Esophagus muscularis mucosa (tissue), 4 donors: ENCODE data around the gene BTBD9. TPM values are rescaled to one million over a fixed set of nuclear protein-coding genes. Genes with fewer than 3 reads are reported as not detected.

Experiments used
- DNase-seq: peaks from one replicate; pipeline ENCODE4 v3.0.0-alpha.2; 2017; ENCODE audit errors: extremely low spot score
- H3K27ac ChIP-seq, 4 donors: fragments of 200-600 bp; sonication (generic); replicated peaks in 1 of 4; 1 replicate in 3 of 4; 2 replicates in 1 of 4; pipeline ENCODE4 v1.5.1; 2016 to 2019; ENCODE audit warnings: mild to moderate bottlenecking in 1 of 4
- H3K27me3 ChIP-seq, 4 donors: fragments of 200-600 bp; sonication (generic); one replicate each; pipeline versions ENCODE4 v1.5.1 to v1.6.0; 2016 to 2019
- H3K36me3 ChIP-seq, 4 donors: fragments of 200-600 bp; sonication (generic); one replicate each; pipeline ENCODE4 v1.5.1; 2016 to 2019
- H3K4me1 ChIP-seq, 4 donors: fragments of 200-600 bp; sonication (generic); one replicate each; pipeline ENCODE4 v1.5.1; 2016 to 2019
- H3K4me3 ChIP-seq, 4 donors: fragments of 200-600 bp; sonication (generic); 1 replicate in 2 of 4; 2 replicates in 2 of 4; pipeline ENCODE4 v1.5.1; 2016 to 2019; ENCODE audit warnings: mild to moderate bottlenecking in 4 of 4, moderate library complexity in 1 of 4
- H3K9me3 ChIP-seq, 4 donors: fragments of 200-600 bp; sonication (generic); 1 replicate in 3 of 4; 2 replicates in 1 of 4; pipeline ENCODE4 v1.5.1; 2016 to 2019
- EP300 ChIP-seq: sonication (generic); formaldehyde crosslinking; IDR thresholded peaks from one replicate; pipeline ENCODE4 v1.6.1; 2017; ENCODE audit warnings: antibody characterized with exemption
- POLR2A ChIP-seq: fragments of 450-650 bp; IDR thresholded peaks from one replicate; pipeline ENCODE4 v1.6.1; 2017; ENCODE audit warnings: antibody characterized with exemption, moderate library complexity, mild to moderate bottlenecking, low read depth
- POLR2AphosphoS5 ChIP-seq, 2 donors: sonication (generic); formaldehyde crosslinking; IDR thresholded peaks; one replicate each; pipeline ENCODE4 v1.6.1; 2017; ENCODE audit warnings: antibody characterized with exemption in 2 of 2
- WGBS: methylation state at CpG from one replicate; pipeline ENCODE4 v1.1.5; 2018; 5-methylcytosine and 5-hydroxymethylcytosine counted together
- intact Hi-C: fragments of 100-400 bp; cut with DNase I; formaldehyde crosslinking; loops from one replicate; pipeline ENCODE4 v1.15.1; 2023
- total RNA-seq, 4 donors: library from RNA; depleted of rRNA; stranded (reverse); fragments of >200 nt; gene quantifications; one replicate each; pipeline versions ENCODE4 v1.1.0 to v1.2.1, GENCODE V29; 2016
- TF ChIP-seq, protein P1 (sequence below), 3 experiments: fragments of 200-600 bp in 2 of 3; fragments of 450-650 bp in 1 of 3; sonication (generic) in 2 of 3; IDR thresholded peaks; one replicate each; pipeline ENCODE4 v1.5.1; 2017 to 2019; ENCODE audit warnings: antibody characterized with exemption in 3 of 3, mild to moderate bottlenecking in 2 of 3, moderate library complexity in 1 of 3

Gene BTBD9
- total RNA-seq, 4 donors from 2014 or later, result 9.4 to 14.1 (median 11.2) TPM

DNA sequence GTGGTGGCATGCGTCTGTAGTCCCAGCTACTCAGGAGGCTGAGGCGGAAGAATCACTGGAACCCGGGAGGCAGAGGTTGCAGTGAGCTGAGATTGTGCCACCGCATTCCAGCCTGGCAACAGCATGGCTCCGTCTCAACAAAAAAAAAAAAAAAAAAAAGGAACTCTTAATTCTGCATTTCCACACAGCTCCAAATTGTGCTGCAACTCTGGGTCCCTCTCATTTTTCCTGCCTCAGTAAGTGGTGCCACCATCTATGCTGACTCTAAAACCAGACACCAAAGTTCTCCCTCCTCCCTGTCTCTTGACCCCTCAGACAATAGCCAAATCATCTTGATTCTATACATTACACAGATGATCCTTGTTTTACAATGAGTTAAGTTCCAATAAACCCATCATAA lies 133.9 kb downstream of the BTBD9 start:
- 82% methylated on average over 5 of the region's 5 CpGs for WGBS
- intact Hi-C loops, result no loop called here

GRCh38 chr6:38504996-38505395 lies 134.7 kb downstream of the BTBD9 start:
- WGBS, result 99% methylated on average over 3 of the region's 3 CpGs

More for the DNA sequence above, 133.9 kb downstream of the BTBD9 start:
- Histone ChIP-seq H3K36me3 (no peaks in the 10 kb centered on the region), H3K4me3 (no peak overlapping the region), H3K27me3 (no peaks in the 10 kb centered on the region), H3K9me3 (no peaks in the 10 kb centered on the region), H3K27ac (no peak overlapping the region), H3K4me1 (peaks cover 0 to 11% (median 8%) of the 10 kb centered on the region in 4 donors)
- TF ChIP-seq, protein P1, sequence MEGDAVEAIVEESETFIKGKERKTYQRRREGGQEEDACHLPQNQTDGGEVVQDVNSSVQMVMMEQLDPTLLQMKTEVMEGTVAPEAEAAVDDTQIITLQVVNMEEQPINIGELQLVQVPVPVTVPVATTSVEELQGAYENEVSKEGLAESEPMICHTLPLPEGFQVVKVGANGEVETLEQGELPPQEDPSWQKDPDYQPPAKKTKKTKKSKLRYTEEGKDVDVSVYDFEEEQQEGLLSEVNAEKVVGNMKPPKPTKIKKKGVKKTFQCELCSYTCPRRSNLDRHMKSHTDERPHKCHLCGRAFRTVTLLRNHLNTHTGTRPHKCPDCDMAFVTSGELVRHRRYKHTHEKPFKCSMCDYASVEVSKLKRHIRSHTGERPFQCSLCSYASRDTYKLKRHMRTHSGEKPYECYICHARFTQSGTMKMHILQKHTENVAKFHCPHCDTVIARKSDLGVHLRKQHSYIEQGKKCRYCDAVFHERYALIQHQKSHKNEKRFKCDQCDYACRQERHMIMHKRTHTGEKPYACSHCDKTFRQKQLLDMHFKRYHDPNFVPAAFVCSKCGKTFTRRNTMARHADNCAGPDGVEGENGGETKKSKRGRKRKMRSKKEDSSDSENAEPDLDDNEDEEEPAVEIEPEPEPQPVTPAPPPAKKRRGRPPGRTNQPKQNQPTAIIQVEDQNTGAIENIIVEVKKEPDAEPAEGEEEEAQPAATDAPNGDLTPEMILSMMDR (IDR thresholded peaks at IDR 0.05), result no peak
- no peak for TF ChIP-seq POLR2AphosphoS5 (IDR thresholded peaks at IDR 0.05)
- TF ChIP-seq EP300, result no peak
- no peak for TF ChIP-seq POLR2A
- DNase-seq, result no peak

DNA sequence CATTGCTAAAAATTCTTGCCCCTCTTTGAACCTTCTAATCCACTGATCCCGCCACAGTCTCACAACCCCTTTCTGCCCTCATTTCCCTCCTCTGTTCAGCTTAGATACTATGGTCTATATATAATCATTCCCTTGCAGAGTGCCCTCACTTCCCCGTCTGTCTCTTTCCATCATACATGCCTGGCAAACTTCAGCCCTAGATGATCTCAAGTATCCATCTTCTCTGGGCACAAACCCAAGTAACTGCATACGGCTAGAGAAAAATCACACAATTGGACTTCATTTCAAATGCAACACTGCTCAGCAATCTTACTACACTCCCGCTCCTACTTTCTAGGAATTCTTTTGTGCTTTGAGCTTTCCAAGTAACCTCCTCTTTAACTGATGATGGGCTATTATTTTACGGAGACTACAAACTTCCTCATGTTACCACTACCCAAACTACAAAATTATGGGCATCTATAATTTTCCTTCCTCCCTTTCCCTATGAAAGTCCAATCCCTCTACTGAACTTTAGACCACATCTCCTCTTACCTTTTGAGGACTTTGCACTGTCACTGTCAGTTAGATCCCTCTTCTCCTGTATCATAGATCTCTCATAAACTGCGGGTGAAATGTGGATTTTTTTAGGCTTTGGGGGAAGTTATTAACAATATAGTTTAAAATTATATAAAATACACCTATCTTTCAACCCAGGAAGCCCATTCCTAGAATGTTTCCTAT lies 135.6 kb downstream of the BTBD9 start:
- Histone ChIP-seq H3K9me3 (no peaks in the 10 kb centered on the region), H3K4me3 (no peak overlapping the region), H3K4me1 (peaks cover 0 to 11% (median 3%) of the 10 kb centered on the region in 4 donors), H3K27ac (no peak overlapping the region), H3K36me3 (no peaks in the 10 kb centered on the region), H3K27me3 (no peaks in the 10 kb centered on the region)
- WGBS, result 62% methylated on average over 6 of the region's 6 CpGs
- DNase-seq, result no peak
- intact Hi-C loops, result no loop called here
- TF ChIP-seq POLR2AphosphoS5 (IDR thresholded peaks at IDR 0.05) (no peak), POLR2A (no peak), EP300 (no peak)
- TF ChIP-seq, protein P1 (IDR thresholded peaks at IDR 0.05), result no peak

More at GRCh38 chr6:38504996-38505395, 134.7 kb downstream of the BTBD9 start:
- Histone ChIP-seq H3K36me3 (no peaks in the 10 kb centered on the region), H3K4me1 (peaks cover 0 to 11% (median 8%) of the 10 kb centered on the region in 4 donors), H3K27ac (no peak overlapping the region), H3K27me3 (no peaks in the 10 kb centered on the region), H3K9me3 (no peaks in the 10 kb centered on the region), H3K4me3 (no peak overlapping the region)
- TF ChIP-seq POLR2A, result no peak
- TF ChIP-seq POLR2AphosphoS5 (IDR thresholded peaks at IDR 0.05), result no peak
- no peak for TF ChIP-seq EP300
- TF ChIP-seq, protein P1 (IDR thresholded peaks at IDR 0.05), result no peak
- no peak for DNase-seq
- intact Hi-C loops, result no loop called here

DNA sequence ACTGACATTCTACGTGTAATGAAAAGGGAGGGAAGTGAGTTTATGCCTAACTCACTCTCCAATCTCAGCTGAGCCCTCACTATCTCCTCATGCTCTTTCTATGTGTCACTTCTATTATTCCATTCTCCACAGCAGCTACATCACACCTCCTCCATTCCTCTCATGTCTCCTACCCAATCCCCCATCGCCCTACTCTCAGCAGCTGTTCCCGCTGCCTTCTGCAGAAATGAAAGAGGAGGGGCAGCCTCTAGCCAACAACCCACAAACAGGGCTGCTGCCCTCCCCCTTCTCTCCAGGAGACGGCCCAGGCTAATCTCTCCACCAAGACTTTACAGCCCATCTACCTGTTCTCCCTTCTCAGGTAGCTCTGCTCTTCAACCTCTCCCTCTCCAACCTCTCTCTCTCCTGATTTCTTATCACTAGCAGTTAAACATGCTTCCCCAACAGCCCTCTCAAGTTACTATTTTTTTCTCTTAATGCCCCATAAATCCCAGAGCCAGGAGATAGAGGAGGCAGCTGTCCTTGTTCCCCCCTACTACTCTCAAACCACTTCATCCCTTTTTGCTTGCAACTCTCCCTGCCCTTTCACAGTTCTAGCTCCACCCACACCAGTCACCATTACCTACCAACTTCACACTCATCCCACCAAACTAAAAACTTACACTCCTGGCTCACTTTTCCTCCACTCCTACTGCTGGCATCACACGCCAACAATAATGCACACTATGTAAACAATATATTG lies 136.5 kb downstream of the BTBD9 start:
- no peak for DNase-seq
- WGBS, result 93% methylated on average over 5 of the region's 5 CpGs
- H3K27ac ChIP-seq, result no peak overlapping the region
- no peaks in the 10 kb centered on the region for H3K36me3 ChIP-seq
- H3K4me3 ChIP-seq, result no peak overlapping the region
- no peaks in the 10 kb centered on the region for H3K9me3 ChIP-seq
- TF ChIP-seq EP300 (no peak), POLR2AphosphoS5 (IDR thresholded peaks at IDR 0.05) (no peak), POLR2A (no peak)
- TF ChIP-seq, protein P1 (IDR thresholded peaks at IDR 0.05), result no peak
- H3K27me3 ChIP-seq, result no peaks in the 10 kb centered on the region
- H3K4me1 ChIP-seq, result peaks cover 0 to 13% (median 11%) of the 10 kb centered on the region in 4 donors
- intact Hi-C loops, result no loop called here
